NCI-H2029 (cell line): ENCODE results near the gene RALGPS1.
A peak's percentile ranks its signal among the peaks of the same experiment; 100 is the strongest.
"Not testable (repeated sequence)": the region's sequence is repeated elsewhere in the genome, so short reads cannot be mapped to it uniquely, and the experiment has no call there.

Source experiments
- DNase-seq: peaks from one replicate; lab custom pipeline; 2025; lab: John Stamatoyannopoulos, UW

Gene RALGPS1

DNA sequence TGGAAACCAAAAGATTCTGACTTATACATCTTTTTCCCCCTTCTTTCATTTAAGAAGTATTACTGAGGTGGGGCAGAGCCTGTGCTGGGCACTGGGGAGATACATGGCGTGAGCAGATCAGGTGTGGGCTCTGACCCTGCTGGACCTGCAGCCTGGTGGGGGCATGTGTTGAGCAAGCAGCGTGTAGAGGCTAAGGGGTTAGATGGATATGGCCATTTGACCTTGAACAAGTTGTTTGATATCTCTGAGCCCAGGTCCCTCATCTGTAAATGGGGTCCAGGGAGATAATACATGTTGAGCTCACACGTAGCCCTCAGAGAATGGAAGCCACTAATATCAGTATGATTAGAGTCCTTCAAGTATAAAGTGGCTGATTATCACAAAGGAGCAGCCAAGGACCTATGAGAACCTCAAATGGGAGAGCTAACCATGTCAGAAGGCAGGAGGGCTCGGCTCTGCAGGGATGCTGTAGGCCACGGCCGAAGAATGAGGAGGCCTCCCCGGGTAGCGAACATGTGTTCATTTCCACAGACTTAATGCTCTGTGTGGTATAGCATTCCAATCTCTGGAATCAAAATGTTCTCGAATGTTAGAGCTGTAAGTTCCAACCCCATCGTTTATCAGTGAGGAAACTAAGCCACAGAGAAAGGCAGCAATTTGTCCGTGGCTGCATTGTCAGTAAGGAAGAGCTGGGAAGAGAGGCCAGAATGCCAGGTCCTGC lies 223.2 kb downstream of the RALGPS1 start:
- DNase-seq = no peak

DNA sequence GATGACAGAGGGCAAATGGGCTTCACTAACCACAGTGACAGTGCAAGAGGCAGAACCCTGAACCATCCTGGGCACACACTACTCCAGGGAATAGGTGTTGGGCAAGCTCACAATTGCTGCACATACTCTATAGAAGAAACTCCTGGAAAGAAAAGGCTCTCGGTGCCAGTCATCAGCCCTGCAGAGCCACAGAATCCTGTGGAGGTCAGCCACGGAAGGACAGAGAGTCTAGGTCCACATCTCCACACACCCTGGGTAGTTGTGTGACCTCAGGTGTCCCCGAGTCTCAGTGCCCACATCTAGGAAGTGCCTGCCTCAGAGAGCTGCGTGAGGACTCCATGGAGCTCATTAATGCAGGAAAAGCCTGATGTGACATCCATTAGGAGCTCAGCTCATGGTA lies 223.9 kb downstream of the RALGPS1 start:
- DNase-seq = no peak

DNA sequence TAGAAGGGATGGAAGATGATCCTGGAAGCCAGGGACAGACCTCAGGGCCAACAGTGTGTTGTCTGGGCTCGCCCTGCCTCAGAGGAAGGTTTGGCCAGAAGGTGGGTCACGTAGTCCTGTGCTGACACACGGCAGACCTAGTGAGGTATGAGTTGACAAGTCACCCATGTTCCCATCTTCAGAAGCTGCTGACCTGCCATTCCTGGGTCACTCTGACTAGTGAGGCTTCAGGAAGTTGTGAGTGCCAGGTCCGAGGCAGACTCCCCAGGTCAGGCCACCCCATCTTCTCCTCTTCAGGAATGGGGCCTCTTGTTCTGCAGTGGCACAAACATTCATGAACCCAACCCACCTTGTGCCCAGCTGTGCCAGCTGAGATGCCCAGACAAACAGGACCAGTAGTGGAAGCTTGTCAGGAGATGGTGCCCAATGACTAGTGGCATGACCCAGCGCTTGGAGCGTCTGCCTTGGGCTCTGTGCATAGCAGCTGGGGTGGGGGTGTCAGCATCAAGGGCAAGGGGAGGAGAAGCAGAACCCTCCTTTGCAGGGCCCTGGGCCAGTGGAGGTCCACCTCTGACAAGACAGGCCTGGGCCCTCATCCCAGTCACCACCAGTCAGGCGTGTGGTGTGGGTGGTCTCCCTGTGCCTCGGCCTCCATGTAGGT lies 224.6 kb downstream of the RALGPS1 start:
- DNase-seq = no peak

DNA sequence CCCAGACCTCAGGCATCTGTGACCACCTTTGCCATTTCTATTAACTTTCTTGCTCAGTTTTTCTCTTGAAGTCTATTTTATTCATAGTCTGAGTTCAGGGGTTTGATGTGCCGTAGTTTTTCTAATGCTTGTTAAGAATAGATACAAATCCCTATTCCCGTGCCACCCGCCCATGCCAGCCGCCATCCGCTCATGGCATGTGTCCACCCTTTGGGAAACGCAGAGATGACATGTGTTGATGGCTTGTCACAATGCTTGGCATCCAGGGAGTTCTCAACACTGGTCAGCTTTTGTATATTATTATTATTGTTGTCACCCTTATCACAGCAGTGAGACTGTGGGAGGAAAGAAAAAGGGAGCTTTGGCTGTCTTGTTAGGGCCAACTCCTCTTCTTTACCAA lies 225.2 kb downstream of the RALGPS1 start:
- DNase-seq = no peak

DNA sequence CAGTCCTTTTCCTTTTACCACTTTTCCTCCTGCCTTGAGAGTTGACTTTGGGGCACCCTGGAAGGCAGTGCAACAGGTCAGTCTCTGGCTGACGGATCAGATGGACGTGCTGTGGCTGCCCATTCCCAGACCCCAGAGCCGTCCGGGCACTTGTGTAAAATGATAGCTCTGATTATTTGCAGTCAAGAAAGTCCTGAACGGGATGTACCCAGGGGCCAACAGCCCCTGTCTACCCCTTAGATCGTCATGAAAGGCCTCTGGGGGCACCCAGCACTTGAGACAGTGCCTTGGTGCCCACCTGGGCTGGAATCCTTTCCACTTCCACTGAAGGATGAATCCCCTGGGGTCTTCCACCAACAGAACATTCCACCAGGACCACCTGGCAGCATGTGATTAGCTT lies 225.6 kb downstream of the RALGPS1 start:
- DNase-seq = no peak

DNA sequence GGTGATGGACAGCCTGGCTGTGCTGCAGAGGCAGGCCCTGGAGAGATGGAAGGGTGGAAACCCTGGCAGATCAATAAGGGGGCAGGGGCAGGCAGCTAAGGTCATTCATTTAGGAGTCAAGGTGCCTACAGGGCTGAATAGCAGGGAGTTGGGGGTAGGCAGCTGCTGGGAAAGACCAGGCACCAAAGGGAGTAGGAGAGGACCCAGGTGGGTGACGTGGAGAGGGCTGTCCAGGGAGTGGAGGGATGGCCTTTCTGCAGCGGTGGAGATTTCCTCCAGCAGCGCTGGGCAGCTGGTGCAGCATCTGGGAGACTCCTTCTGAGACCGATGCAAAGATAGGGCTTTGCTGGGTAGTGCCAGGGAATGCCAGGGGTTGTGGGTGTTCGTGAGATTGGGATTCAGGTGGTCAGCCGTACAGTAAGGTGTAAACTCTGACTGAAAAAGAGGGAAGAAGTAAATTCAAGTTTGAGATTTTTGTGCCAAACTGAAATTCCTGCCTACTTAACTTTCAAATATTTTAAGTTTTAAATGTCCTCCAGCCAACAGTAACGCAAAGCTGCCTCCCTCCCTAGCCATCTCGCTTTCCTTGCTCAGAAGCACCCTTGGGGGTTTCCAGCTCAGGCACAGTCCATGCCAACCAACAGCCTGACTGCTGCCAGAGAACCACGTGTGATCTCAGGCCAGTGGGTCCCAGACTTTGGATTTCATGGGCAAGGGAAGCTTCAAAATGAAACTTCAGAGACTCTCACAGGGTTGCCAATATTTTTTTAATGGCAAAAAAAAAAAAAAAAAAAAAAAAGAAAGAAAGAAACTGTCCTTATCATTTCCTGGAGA lies 226.5 kb downstream of the RALGPS1 start:
- no peak for DNase-seq

DNA sequence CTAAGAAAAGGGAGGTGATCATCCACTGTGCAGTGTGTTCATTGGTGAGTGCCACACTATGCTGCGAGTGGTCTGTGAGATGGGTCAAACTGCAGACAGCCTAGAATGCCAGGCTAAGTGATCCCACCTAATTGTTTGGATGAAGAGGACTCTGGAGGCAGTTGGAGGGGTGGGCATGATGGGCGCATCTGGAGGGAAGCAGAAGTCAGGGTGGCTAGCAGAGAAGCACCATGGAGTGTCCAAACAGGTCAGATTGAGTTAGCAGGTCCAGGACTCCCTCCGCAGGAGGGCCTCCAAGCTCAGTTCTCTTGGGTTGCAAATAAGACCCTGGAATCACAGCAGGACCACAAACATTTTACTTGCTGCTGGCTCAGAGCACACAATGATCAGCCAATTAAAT lies 227.7 kb downstream of the RALGPS1 start:
- DNase-seq = no peak

DNA sequence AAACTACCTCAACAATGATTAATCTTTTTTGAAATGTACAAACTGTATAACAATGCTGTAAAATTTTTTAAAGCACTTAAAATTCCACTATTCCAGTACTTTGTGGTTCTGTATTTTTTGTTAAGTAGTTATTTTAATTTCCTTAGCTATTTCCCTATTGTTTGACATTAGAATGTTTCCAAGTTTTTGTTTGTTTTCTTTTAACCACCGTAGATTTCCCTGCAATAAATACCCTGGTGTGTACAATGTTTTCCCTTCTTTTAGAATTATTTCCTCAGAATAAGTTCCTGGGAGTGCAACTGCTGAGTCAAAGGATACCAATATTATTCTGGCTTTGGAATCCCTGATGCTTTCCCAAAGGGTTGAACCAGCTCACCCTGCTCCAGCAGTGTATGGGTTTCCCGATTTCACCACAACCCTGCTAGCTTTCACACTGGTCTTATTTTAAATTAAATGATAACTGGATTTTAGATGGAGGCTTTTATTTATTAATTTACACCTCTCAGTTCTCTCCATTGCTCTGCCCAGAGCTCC lies 228.4 kb downstream of the RALGPS1 start:
- DNase-seq = no peak

DNA sequence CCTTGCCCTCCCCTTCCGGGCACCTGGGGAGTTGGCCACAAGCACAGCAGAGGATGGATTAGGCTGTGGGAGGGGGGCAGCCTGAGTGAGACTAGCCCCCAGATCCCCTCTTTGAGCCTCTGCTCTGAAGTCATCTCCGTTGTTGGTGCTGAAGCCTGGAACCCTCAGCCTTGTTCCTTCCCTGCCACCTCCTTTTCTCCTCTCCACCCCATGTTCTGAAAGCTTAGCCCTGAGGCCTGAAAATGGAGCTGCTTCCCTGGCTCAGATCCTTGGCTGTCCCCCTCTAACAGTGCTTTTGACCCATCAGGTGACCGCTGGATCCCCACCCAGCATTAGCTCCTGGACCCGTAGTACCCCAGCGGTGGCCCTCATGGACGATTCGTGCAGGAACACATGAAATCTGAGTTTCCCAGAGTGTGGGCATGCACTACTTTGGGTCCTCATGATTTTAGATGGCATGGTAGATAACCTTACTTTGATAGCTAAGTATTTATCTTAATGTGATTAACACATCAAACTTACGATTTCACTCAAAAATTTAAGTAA lies 229.4 kb downstream of the RALGPS1 start:
- DNase-seq = no peak

DNA sequence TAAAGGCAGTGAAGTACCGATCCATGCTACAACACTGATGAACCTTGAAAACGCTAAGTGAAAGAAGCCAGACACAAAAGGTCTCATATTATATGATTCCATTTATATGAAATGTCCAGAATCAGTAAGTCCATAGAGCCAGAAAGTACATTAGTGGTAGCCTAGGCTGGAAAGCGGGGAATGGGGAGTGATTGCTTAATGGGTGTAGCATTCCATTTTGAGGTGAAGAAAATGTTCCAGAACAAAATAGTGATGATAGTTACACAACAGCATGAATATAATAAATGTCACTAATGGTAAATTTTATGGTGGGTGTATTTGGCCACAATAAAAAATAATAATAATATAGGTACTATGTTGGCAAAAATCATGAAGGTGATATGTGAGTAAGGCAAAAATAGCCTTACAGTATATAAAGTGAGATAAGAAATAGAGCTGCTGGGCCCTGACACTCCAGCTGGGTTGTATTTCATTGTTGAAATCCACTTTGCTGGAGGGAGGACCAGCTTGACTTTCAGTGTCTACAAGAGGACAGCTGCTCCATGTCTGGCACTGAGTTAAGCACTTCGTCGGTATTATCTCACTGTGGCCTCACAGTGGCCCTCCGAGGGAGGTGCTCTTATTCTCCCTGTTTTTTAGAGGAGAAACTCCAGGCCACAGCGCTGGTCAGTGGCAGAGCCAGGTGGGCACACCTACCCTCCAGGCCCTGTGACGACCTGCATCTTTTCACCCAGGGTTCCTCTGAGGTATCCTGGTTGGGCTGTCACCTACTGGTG lies 230.3 kb downstream of the RALGPS1 start:
- DNase-seq = peak; percentile 38

DNA sequence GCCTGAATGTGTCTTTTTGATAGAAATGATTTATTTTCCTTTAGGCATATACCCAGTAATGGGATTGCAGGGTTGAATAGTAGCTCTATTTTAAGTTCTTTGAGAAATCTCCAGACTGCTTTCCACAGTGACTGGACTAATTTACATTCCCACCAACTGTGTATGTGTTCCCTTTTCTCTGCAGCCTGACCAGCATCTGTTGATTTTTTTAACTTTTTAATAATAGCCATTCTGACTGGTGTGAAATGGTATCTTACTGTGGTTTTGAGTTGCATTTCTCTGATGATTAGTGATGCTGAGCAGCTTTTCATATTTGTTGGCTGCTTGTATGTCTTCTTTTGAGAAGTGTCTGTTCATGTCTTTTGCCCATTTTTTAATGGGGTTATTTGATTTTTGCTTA lies 232.3 kb downstream of the RALGPS1 start:
- not testable (repeated sequence) for DNase-seq

DNA sequence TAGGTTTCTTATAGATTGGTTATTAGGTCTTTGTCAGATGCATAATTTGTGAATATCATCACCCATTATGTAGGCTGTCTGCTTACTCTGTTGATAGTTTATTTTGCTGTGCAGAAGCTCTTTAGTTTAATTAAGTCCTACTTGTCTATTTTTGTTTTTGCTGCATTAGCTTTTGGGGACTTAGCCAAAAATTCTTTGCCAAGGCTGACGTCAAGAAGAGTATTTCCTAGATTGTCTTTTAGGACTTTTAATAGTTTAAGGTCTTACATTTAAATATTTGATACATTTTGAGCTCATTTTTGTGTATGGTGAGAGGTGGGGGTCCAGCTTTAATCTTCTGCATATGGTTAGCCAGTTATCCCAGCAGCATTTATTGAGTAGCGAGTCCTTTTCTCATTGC lies 232.7 kb downstream of the RALGPS1 start:
- DNase-seq = no peak

DNA sequence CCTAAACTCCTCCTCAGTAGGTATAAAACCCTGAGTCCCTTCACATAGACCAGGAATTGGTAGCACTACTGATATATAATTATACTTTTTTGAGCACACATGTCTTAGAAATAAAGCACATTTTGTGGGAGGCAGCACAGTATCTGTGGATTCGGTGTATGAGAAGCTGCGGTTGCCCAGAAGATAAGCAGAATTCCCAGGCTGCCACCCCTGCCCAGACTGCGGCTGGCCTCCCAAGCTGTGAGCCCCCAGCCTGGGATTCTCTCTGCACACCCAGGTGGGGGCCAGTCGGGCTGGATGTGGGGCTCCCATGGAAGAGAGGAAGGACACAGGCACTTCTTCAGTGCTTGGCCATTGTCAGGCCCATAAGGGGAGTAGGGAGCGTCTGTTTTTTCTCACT lies 233.4 kb downstream of the RALGPS1 start:
- DNase-seq = no peak

DNA sequence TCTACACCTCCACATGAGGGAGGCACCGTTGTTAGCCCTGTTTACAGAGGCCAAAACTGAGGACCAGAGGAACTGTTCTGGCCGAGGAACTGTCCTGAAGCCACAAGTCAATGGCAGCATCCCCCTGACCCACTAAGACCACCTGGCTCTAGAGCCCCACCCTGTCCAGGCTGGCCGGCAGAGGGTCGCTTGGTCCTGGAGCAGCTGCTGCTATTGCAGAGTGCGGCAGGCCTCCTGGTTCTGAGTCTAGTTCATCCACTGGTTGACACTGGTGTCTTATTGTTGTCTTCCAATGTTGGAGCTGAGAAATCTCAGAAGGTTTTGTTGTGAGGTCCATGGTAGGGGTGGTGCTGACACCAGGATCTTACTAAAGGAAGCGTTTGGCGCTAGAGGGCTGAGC lies 234.4 kb downstream of the RALGPS1 start:
- no peak for DNase-seq

DNA sequence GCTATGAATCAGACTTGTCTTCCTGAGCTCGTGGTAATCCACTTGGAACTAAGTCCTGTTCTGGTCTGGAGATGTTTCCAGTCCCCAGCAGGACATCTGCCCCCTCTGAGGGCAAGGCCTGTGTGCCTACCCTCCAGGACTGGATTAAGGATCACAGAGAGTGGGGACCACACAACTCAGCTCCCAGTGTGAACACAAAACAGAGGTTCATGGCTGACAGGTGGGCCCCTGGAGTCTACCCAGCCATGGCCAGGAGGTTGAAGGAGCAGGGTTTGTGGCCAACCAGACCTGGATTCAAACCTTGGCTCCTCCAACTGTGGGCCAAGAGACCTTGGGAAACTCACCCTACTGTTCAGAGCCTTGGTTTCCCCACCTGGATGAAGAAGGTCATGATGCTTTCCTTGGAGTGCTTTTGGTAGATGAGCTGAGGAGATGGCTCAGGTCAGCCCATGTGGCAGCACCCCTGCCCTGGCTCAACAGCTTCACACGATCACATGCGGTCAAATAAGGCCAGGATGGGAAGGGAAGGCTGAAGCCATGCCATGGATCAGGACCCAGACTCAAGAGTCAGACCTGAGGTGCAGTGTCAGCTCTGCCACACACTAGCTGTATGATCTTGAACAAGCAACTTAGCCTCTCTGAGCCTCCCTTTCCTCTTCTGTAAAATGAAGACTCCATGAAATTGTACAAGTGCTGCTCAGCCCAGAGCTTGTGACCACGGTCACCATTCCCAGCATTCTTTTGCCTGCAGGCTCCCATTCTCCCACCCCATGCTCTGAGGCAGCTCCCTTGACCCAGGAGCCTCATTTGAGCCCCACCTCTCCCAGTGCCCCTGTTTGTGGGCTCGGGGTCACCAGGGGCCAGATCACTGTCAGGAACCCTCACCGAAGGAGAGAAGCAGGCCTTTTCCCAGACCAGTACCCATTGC lies 235.1 kb downstream of the RALGPS1 start:
- DNase-seq = no peak

DNA sequence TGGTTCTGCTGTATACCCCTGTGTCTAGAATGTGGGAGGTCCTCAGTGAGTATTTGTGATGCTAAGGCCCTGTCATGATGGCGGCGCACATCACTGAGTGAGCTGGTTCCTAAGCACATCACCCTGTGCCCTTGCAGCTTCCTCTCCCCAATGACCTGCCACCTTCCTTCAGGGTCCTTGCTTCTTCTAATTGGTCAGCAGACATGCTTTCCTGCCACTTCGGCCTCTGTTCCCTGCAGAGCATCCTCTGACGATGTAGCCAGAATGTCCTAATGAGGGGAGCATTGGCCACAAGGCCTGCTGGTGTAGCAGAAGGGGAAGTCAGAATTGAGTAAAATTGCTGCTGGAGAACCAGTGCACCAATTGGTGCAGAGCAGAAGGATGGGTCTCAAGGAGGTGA lies 238.9 kb downstream of the RALGPS1 start:
- no peak for DNase-seq

DNA sequence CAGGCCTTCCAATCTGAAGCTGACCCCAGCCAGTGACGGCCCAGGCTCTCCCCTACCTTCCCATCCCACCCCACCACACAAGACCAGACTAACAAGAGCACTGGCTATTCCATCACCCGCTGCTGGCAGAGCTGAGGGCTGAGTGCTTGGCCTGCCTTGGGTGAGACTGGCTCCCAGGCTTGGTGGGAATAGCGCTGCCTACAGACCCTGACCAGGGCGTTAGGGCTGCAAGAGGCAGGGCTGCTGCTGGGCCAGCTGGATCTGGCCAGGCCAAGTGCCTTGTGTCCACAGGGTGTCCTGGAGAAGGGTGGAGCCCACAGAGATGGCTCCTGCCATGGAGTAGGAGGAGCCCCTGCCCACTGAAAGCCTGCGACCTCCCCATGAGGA lies 239.4 kb downstream of the RALGPS1 start:
- DNase-seq = peak; percentile 15

DNA sequence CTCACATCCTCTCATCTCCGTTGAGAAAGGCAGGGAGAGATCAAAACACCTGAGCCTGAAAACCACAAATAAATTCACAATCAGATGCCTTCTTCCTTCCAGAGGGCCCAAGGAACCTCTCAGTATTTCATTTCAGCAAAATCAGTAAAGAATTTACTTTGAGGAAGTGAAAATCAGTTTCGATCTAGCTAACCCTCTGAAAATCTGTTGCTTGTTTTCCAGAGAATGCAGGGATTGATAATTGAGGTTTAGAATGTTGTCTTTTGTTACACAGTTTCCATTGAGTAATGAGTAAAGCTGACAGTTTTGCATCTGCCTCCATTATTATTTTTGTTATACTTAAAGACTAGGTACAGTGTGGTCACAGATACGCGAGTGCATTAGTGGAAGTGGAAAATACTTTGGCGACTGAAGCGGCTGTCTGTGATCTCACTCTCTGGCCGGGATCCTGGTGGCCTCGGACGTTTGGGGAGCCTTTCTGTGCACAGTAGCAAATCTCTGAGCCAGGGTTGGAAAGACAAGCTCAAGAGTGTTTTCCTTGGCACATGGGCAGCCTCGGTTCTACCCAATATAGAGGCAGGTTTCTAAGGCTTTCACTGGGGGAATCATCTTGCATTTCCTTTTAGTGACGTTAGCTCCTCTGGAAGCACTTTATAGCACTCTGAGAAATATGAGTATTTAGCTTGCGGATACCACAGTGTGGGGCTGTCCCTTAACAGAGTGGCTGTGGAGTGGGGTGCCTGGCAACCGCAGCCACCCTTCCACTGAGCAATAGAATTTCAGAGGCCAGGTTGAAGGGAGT lies 240.0 kb downstream of the RALGPS1 start:
- peak; percentile 89 for DNase-seq

DNA sequence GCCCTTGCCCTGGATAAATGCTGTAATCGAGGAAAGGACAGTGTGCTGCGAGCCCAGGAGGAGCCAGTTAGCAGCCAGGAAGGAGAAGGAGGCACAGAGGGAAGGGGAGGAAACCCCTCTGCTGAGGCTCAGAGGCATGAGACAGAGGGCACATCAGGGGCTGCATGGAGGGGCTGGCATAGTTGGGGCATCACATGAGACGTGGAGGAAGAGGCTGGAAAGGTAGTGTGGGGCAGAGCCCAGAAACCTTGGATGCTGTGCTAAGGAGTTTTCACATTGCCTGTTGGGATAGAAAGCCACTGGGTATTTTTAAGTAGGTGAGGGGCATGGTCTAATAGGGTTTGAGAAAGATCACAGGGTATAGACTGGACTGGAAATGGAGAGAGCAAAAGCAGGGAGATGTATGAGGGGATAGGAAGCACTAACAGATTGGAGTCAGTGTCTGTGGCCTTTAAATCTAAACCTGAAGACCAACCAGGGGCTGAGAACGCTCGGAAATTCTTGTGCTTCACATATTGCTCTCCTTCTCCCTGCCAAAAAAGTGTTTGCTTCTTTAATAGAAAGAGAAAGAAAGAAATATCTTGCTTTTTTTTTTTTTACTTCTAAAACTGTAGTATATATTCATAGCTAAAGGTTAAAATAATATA lies 240.9 kb downstream of the RALGPS1 start:
- no peak for DNase-seq
